Heart left ventricle (tissue), 16 donors: Measurements from ENCODE around the gene PRRX2. TPM values are rescaled to one million over a fixed set of nuclear protein-coding genes. Genes with fewer than 3 reads are reported as not detected.

Experiments used
- ATAC-seq, 4 donors: fragments of 200-7000 bp; cut with Tn5 transposase; one replicate each; pipeline ENCODE4 v1.9.1; 2020 to 2022; ENCODE audit warnings: moderate library complexity in 4 of 4, mild to moderate bottlenecking in 3 of 4, moderate number of reproducible peaks in 1 of 4
- DNase-seq, 5 donors: peaks; one replicate each; pipeline ENCODE4 v3.0.0-alpha.2; 2020
- H3K27ac ChIP-seq, 12 donors: fragments of 200-600 bp; sonication (generic) in 4 of 12; one replicate each; pipeline versions ENCODE4 v1.5.0 to v1.8.0; 2016 to 2022; ENCODE audit warnings: mild to moderate bottlenecking in 2 of 12
- H3K27me3 ChIP-seq, 9 donors: fragments of 200-600 bp; sonication (generic) in 2 of 9; one replicate each; pipeline versions ENCODE4 v1.5.1 to v1.8.0; 2016 to 2022; ENCODE audit warnings: mild to moderate bottlenecking in 3 of 9
- H3K36me3 ChIP-seq, 9 donors: fragments of 200-600 bp; sonication (generic) in 2 of 9; one replicate each; pipeline versions ENCODE4 v1.5.0 to v1.8.0; 2018 to 2022; ENCODE audit warnings: mild to moderate bottlenecking in 2 of 9
- H3K4me1 ChIP-seq, 12 donors: fragments of 200-600 bp; sonication (generic) in 4 of 12; one replicate each; pipeline versions ENCODE4 v1.5.0 to v1.8.0; 2016 to 2022; ENCODE audit warnings: mild to moderate bottlenecking in 3 of 12
- H3K4me3 ChIP-seq, 12 donors: fragments of 200-600 bp; sonication (generic) in 4 of 12; one replicate each; pipeline versions ENCODE4 v1.5.0 to v1.8.0; 2017 to 2022; ENCODE audit warnings: mild to moderate bottlenecking in 9 of 12, moderate library complexity in 4 of 12
- H3K9me3 ChIP-seq, 12 donors: fragments of 200-600 bp; sonication (generic) in 4 of 12; one replicate each; pipeline versions ENCODE4 v1.5.0 to v1.8.0; 2016 to 2022; ENCODE audit warnings: mild to moderate bottlenecking in 1 of 12
- POLR2A ChIP-seq, 2 donors: fragments of 450-650 bp; IDR thresholded peaks; one replicate each; pipeline ENCODE4 v1.6.1; 2017; ENCODE audit warnings: antibody characterized with exemption in 2 of 2, mild to moderate bottlenecking in 2 of 2, moderate library complexity in 2 of 2
- WGBS, 4 donors: extraction: QIAGEN DNeasy Blood & Tissue Kit in 2 of 4; methylation state at CpG; one replicate each; pipeline versions ENCODE4 v1.1.5 to v1.1.7; 2013 to 2018; 5-methylcytosine and 5-hydroxymethylcytosine counted together
- intact Hi-C, 10 donors: fragments of 100-400 bp; cut with DNase I; formaldehyde crosslinking; loops; one replicate each; pipeline versions ENCODE4 v1.11.1 to v1.14.2; 2022
- polyA plus RNA-seq, 2 donors: library from polyadenylated mRNA; stranded (reverse); fragments of 200-250 nt; gene quantifications; one replicate each; pipeline ENCODE4 v1.2.3, GENCODE V29; 2013
- total RNA-seq, 9 donors: library from RNA; depleted of rRNA in 2 of 9; stranded (reverse); fragments of >200 nt in 2 of 9; fragmentation: NEBNext Ultra II Directional in 3 of 9; extraction: Animal tissue kit (Norgen Biotek cat#: 25700) in 3 of 9; gene quantifications; one replicate each; pipeline versions ENCODE4 v1.1.0 to v1.2.4, GENCODE V29; 2016 to 2023
- TF ChIP-seq, protein P1 (sequence below), 12 donors: fragments of 200-600 bp; sonication (generic) in 4 of 12; IDR thresholded peaks; one replicate each; pipeline versions ENCODE4 v1.5.0 to v1.8.0; 2018 to 2022; ENCODE audit warnings: antibody characterized with exemption in 12 of 12, mild to moderate bottlenecking in 5 of 12
- donor health status: ischemic (EF 13 %, LVEDD 7.1; RV severe dilation, severe dysfunction).
- donor health status: healthy with polysubstance abuse.
- donor health status: DM: no; HTN: yes; CAD: no.
- donor health status: DM: no; HTN: no; CAD: no.
- donor health status: ischemic (EF 25% LVEDD 6.9; RV normal size, moderate dysfunction).
- donor health status: ischemic (EF 25% LVEDD 5.7; RV mildly dilated, moderate dysfunction).
- donor health status: healthy.
- donor health status: DM: yes; HTN: yes; CAD: no.
- donor health status: ischemic (EF 35%, LVEDD 5.7; RV mildly dilated, moderate dysfunction).
- donor health status: nonischemic (EF 11% LVEDD 7.7; RV severe dilation, severe dysfunction).
- donor health status: DM: yes; HTN: yes; CAD: no.
- donor health status: PGD.
- donor health status: ischemic (EF 29% LVEDD 5.4; RV normal size, mild dysfunction).
- donor health status: nonischemic (EF 23%, LVEDD 6.1; RV moderate dilation, normal function).

The PRRX2 gene
- total and polyA plus RNA-seq, 11 donors = 0.22 to 1.5 (median 0.75) TPM; not detected in 1

DNA sequence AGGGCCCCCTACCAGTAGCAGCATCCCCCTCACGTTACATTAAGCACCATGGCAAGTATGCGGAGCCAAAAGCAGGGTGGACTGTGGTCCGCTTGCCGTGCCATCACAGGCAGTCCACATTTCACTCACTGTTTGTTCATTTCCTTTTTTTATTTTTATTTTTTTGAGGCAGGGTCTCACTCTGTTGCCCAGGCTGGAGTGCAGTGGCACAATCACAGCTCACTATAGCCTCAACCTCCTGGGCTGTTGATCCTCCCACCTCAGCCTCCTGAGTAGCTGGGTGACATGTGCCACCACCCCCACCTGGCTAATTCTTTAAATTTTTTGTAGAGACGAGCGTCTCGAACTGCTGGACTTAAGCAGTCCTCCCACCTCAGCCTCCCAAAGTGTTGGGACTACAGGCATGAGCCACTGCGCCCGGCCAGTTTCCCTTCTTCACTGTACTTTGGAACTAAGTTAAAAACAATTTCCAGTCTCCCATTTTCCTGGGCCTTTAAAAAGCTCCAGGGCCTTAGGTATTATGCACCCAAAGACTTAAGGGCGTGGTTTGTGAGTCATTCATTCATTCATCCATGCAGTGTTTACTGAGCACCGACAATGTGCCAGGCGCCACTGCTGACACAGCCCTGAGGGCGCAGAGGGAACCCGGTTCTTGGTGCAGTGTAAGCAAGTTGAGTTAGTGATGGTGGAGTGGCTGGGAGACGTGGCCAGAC, 19.9 kb downstream of the PRRX2 start:
- no peaks in the 10 kb centered on the region for H3K9me3 ChIP-seq
- DNase-seq = no peak

DNA sequence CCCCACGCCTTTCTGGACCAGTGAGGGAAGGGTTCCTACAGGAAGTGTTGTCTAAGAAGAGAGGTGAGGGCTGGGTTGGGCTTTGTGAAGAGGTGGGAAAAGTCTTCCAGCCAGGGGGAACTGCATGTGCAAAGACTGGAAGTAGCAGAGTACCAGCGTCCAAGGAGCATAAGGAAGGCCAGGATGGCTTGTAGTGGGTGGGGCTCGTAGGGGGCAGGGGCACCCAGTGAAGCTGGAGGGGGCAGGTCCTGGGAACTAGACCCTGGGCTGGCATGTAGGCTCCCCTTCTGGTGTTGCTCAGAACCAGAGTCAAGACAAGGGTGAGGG, 20.4 kb downstream of the PRRX2 start:
- intact Hi-C loops = no loop called here
- 68 to 85% (median 77%) methylated on average over 3 of the region's 3 CpGs for WGBS, 4 donors
- ATAC-seq = no peak

More for the DNA sequence above, 19.9 kb downstream of the PRRX2 start:
- 84 to 89% (median 87%) methylated on average over 15 of the region's 15 CpGs for WGBS, 4 donors
- no peak overlapping the region for H3K27ac ChIP-seq
- intact Hi-C loops = no loop called here
- TF ChIP-seq, protein P1, sequence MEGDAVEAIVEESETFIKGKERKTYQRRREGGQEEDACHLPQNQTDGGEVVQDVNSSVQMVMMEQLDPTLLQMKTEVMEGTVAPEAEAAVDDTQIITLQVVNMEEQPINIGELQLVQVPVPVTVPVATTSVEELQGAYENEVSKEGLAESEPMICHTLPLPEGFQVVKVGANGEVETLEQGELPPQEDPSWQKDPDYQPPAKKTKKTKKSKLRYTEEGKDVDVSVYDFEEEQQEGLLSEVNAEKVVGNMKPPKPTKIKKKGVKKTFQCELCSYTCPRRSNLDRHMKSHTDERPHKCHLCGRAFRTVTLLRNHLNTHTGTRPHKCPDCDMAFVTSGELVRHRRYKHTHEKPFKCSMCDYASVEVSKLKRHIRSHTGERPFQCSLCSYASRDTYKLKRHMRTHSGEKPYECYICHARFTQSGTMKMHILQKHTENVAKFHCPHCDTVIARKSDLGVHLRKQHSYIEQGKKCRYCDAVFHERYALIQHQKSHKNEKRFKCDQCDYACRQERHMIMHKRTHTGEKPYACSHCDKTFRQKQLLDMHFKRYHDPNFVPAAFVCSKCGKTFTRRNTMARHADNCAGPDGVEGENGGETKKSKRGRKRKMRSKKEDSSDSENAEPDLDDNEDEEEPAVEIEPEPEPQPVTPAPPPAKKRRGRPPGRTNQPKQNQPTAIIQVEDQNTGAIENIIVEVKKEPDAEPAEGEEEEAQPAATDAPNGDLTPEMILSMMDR (IDR thresholded peaks at IDR 0.05) = no peak
- TF ChIP-seq POLR2A (IDR thresholded peaks at IDR 0.05) = no peak
- H3K4me3 ChIP-seq = no peak overlapping the region
- H3K27me3 ChIP-seq = peaks cover 0 to 5% (median 0%) of the 10 kb centered on the region in 9 donors
- H3K4me1 ChIP-seq = no peaks in the 10 kb centered on the region
- no peaks in the 10 kb centered on the region for H3K36me3 ChIP-seq
- ATAC-seq = no peak

DNA sequence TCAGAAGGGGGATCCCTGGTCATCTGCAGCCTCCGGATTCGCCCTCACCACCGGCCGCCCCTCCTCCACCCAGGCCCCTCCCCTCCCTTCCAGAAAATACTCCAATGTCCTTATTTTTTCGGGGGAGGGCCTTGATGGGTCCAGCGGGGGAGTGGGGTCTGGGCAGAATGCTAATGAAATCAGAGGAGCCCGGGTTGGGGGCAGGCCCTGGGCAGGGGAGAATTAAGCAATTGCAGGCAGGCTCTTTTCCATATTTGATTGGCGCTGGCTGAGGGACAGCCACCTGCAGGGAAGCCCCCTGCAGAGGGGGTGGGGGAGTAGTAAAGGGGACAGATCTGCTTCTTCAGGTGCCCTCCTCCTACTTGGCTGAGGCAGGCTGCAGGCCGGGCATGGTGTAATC, 21.3 kb downstream of the PRRX2 start:
- Histone ChIP-seq H3K9me3 (no peaks in the 10 kb centered on the region), H3K4me3 (no peak overlapping the region), H3K27me3 (peaks cover 0 to 4% (median 0%) of the 10 kb centered on the region in 9 donors), H3K4me1 (no peaks in the 10 kb centered on the region), H3K27ac (no peak overlapping the region), H3K36me3 (no peaks in the 10 kb centered on the region)
- no peak for DNase-seq
- 62 to 71% (median 63%) methylated on average over 9 of the region's 9 CpGs for WGBS, 4 donors
- intact Hi-C loops = no loop called here
- no peak for ATAC-seq
- TF ChIP-seq, protein P1 (IDR thresholded peaks at IDR 0.05) = no peak
- TF ChIP-seq POLR2A (IDR thresholded peaks at IDR 0.05) = no peak

More for the DNA sequence above, 20.4 kb downstream of the PRRX2 start:
- H3K4me3 ChIP-seq = no peak overlapping the region
- TF ChIP-seq, protein P1 (IDR thresholded peaks at IDR 0.05) = no peak
- no peak for TF ChIP-seq POLR2A (IDR thresholded peaks at IDR 0.05)
- H3K27ac ChIP-seq = no peak overlapping the region
- no peaks in the 10 kb centered on the region for H3K36me3 ChIP-seq
- DNase-seq = no peak
- no peaks in the 10 kb centered on the region for H3K4me1 ChIP-seq
- no peaks in the 10 kb centered on the region for H3K9me3 ChIP-seq
- peaks cover 0 to 4% (median 0%) of the 10 kb centered on the region in 9 donors for H3K27me3 ChIP-seq

DNA sequence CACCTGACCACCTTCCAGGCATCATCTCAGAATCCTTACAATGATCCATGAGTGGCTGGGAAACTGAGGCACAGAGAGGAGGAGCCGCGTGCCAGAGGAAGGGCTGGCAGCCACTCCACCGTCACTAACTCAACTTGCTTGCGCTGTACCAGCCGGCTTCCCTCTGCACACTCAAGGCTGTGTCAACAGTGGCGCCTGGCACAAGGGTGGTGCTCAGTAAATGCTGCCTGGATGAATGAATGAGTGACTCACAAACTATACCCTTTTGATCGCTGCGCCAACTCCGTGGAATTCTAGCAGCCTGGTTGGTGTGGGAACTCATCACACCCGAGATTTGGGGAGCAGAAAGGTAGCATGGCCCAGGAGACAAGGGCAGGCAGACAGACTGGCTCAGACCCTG, 21.9 kb downstream of the PRRX2 start:
- TF ChIP-seq, protein P1 (IDR thresholded peaks at IDR 0.05) = no peak
- no peak for TF ChIP-seq POLR2A (IDR thresholded peaks at IDR 0.05)
- ATAC-seq = no peak
- peaks cover 0 to 4% (median 0%) of the 10 kb centered on the region in 9 donors for H3K27me3 ChIP-seq
- no peak overlapping the region for H3K4me3 ChIP-seq
- no peak for DNase-seq
- no peak overlapping the region for H3K27ac ChIP-seq
- intact Hi-C loops = no loop called here
- H3K36me3 ChIP-seq = no peaks in the 10 kb centered on the region
- H3K9me3 ChIP-seq = no peaks in the 10 kb centered on the region
- WGBS, 4 donors = 87 to 93% (median 89%) methylated on average over 10 of the region's 10 CpGs
- no peaks in the 10 kb centered on the region for H3K4me1 ChIP-seq
